IPS-NIHi7 (cell line): ENCODE results near the gene ALDH16A1.

Source experiments
- DNase-seq: peaks from one replicate; pipeline ENCODE4 v3.0.0; 2012; ENCODE audit warnings: mixed read lengths; ENCODE audit errors: extremely low spot score

ALDH16A1 gene

GRCh38 chr19:49488046-49488862 lies 35.2 kb downstream of the ALDH16A1 start:
- DNase-seq: no peak

GRCh38 chr19:49488863-49489537 lies 36.0 kb downstream of the ALDH16A1 start:
- DNase-seq: no peak

- no peak for DNase-seq
Measured at GRCh38 chr19:49489601-49490167, 36.7 kb downstream of the ALDH16A1 start.

- DNase-seq: no peak
Measured at GRCh38 chr19:49490287-49491029, 37.4 kb downstream of the ALDH16A1 start.

- no peak for DNase-seq
Measured at GRCh38 chr19:49491030-49491803, 38.2 kb downstream of the ALDH16A1 start.

DNA sequence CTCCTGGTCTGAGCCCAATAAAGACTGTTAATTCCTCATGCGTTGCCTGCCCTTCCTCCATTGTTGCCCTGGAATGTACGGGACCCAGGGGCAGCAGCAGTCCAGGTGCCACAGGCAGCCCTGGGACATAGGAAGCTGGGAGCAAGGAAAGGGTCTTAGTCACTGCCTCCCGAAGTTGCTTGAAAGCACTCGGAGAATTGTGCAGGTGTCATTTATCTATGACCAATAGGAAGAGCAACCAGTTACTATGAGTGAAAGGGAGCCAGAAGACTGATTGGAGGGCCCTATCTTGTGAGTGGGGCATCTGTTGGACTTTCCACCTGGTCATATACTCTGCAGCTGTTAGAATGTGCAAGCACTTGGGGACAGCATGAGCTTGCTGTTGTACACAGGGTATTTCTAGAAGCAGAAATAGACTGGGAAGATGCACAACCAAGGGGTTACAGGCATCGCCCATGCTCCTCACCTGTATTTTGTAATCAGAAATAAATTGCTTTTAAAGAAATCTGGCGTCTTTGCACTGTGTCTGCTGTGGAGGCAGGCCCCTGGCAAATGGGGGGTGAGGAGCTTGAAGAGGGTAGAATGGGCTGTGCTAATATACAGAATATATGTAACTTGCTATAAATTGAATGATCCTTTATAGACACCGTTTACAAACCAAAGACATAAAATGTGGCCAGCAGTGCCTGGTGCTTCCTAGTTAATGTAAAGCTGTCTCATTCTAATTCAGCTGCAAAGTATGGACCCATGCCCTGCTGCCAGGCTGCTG lies 39.0 kb downstream of the ALDH16A1 start:
- DNase-seq: no peak

DNA sequence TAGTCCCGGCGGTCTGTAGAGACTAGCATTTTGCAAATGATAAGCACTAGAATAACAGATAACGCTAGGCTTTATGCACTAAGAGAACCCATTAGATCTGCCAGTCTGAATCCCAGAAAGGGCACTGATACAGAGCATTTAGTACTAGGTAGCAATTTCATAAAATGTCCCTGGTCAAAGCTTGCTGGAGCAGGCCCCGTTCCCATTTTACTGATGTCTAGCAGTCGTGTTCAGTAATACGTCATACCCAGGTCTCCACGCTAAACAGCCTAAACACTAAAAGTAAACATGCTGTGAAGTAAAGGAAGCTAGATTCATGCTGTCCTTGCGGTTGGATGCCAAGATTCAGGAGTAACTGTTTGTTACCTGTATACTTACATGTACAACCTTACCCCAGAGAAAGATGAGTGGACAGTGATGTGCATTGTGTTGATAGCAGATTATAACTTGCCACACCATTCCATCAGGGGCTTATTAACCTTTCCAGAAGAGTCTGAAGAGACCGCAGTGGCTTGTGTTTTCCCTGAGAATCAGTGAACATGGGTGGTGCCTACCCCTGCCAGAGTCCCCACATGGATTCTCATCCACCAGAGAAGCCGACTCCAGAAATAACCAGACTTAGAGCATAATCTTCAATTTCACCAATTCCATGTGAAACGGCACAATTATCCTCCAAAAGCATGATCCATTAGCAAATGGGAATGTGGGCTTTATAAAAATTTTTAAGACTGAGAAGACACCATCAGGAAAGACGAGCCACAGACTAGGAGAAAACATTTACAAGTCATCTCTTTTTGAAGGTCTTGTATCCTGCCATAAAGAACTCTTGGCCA lies 39.8 kb downstream of the ALDH16A1 start:
- DNase-seq: no peak

DNA sequence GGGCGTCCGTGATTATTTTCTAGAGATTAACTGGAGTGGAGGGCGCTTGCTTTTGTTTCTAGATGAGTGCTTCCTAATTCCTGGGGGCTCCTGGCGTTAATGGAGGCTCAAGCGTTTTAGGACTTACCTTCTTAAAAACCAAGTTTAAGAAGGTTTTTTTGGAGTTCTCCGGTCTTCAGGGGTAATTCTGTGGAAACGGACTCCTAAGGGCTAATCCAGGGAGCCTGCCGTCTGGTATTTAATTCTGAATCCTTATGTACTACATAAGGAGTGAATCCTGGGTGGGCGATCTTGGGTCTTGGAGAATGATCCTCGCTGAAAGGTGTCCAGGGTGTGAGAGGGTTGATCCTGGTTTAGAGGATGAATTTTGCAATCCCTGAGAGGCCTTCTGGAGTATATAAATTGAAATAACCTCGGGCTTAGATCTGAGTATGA lies 43.6 kb downstream of the ALDH16A1 start:
- no peak for DNase-seq

GRCh38 chr19:49497047-49497788 lies 44.2 kb downstream of the ALDH16A1 start:
- no peak for DNase-seq

GRCh38 chr19:49497789-49498103 lies 44.7 kb downstream of the ALDH16A1 start:
- DNase-seq: no peak

GRCh38 chr19:49498475-49498874 lies 45.5 kb downstream of the ALDH16A1 start:
- DNase-seq: no peak

GRCh38 chr19:49499030-49499670 lies 46.1 kb downstream of the ALDH16A1 start:
- DNase-seq: no peak

DNA sequence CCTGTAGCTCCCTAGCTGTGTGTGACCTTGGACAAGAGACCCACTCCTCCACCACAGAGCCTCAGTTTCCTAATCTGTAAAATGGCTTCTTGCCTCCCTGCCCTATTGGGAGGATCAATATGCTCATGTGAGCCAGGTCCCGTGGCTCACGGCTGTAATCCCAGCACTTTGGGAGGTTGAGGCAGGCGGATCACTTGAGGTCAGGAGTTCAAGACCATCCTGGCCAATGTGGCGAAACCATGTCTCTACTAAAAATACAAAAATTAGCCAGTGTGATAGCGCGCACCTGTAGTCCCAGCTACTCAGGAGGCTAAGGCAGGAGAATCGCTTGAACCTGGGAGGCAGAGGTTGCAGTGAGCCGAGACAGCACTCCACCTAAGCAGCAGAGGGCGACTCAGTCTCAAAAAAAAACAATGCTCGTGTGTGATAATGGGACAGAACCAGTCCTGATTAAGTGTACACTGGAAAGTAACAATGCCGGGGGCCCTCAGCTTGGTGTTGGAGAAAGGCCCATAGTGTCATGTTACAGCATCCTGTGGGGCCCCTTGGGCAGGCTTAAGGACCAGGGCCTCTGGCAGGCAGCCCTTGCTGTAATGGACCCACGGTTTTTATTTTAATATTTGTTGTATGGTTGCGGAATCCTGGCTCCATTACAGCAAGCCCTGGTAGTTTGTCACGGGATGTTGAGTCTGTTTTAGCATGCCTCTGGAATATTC lies 50.0 kb downstream of the ALDH16A1 start:
- DNase-seq: no peak

DNA sequence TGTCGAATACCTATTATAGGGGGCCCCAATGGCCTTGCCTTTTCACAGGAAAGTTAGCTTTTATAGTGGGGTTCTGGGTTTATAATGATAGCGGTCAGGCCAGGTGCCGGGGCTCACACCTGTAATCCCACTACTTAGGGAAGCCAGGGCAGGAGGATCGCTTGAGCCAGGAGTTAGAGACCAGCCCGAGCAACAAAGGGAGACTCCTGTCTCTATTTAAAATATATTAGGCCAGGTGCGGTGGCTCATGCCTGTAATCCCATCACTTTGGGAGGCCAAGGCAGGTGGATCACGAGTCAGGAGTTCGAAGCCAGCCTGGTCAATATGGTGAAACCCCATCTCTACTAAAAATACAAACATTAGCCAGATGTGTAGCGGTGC lies 50.5 kb downstream of the ALDH16A1 start:
- DNase-seq: no peak

- peak; percentile 86 for DNase-seq
Measured at GRCh38 chr19:49506575-49507105, 53.6 kb downstream of the ALDH16A1 start.

- DNase-seq: no peak
Measured at GRCh38 chr19:49507803-49508494, 54.9 kb downstream of the ALDH16A1 start.
